GM18858 (cell line): ENCODE results near the gene SH3PXD2A.

Source experiments
- ATAC-seq: cut with Tn5 transposase; IDR thresholded peaks from one replicate; pipeline ENCODE4 v1.9.1; 2021; ENCODE audit not compliant: unreplicated experiment

SH3PXD2A gene

GRCh38 chr10:103572347-103573204 lies 282.8 kb downstream of the SH3PXD2A start:
- no peak for ATAC-seq

- no peak for ATAC-seq
Measured at GRCh38 chr10:103571656-103571975, 283.8 kb downstream of the SH3PXD2A start.

- ATAC-seq = no peak
Measured at GRCh38 chr10:103570844-103571655, 284.3 kb downstream of the SH3PXD2A start.

GRCh38 chr10:103569896-103570295 lies 285.5 kb downstream of the SH3PXD2A start:
- ATAC-seq = no peak

- no peak for ATAC-seq
Measured at GRCh38 chr10:103568505-103568904, 286.9 kb downstream of the SH3PXD2A start.

- no peak for ATAC-seq
Measured at GRCh38 chr10:103566536-103566935, 288.8 kb downstream of the SH3PXD2A start.

GRCh38 chr10:103564776-103565520 lies 290.4 kb downstream of the SH3PXD2A start:
- no peak for ATAC-seq

- ATAC-seq = no peak
Measured at GRCh38 chr10:103564116-103564501, 291.3 kb downstream of the SH3PXD2A start.

- no peak for ATAC-seq
Measured at GRCh38 chr10:103563231-103564115, 291.9 kb downstream of the SH3PXD2A start.

GRCh38 chr10:103562383-103562782 lies 293.0 kb downstream of the SH3PXD2A start:
- no peak for ATAC-seq

- ATAC-seq = no peak
Measured at GRCh38 chr10:103560886-103561285, 294.5 kb downstream of the SH3PXD2A start.

- ATAC-seq = no peak
Measured at GRCh38 chr10:103559776-103560175, 295.6 kb downstream of the SH3PXD2A start.

GRCh38 chr10:103558911-103559310 lies 296.5 kb downstream of the SH3PXD2A start:
- ATAC-seq = no peak

GRCh38 chr10:103557455-103557854 lies 297.9 kb downstream of the SH3PXD2A start:
- ATAC-seq = no peak

- ATAC-seq = no peak
Measured at GRCh38 chr10:103556383-103557007, 298.9 kb downstream of the SH3PXD2A start.

- ATAC-seq = no peak
Measured at GRCh38 chr10:103555712-103556111, 299.7 kb downstream of the SH3PXD2A start.

- ATAC-seq = no peak
Measured at GRCh38 chr10:103555325-103555649, 300.1 kb downstream of the SH3PXD2A start.

- ATAC-seq = no peak
Measured at GRCh38 chr10:103554488-103555324, 300.7 kb downstream of the SH3PXD2A start.

- no peak for ATAC-seq
Measured at GRCh38 chr10:103553743-103554487, 301.5 kb downstream of the SH3PXD2A start.
